CD8-positive, alpha-beta memory T cell (primary cell): Measurements from ENCODE around the gene TRPM3. TPM values are rescaled to one million over a fixed set of nuclear protein-coding genes. Genes with fewer than 3 reads are reported as not detected.

ENCODE experiments used
- CTCF ChIA-PET: fragments of 350-600 bp; sonication (Branson Sonifier 250); formaldehyde crosslinking; loops from one replicate; lab custom pipeline; 2021; ENCODE audit warnings: antibody characterized with exemption; lab: Charles Lee
- POLR2A ChIA-PET: fragments of 350-600 bp; sonication (Branson Sonifier 250); formaldehyde crosslinking; loops from one replicate; lab custom pipeline; 2021; ENCODE audit warnings: antibody characterized with exemption; lab: Charles Lee
- DNase-seq, 5 donors: peaks; one replicate each; pipeline versions ENCODE4 v3.0.0 to v3.0.0-alpha.2; 2020 to 2022; ENCODE audit warnings: mixed read lengths in 1 of 5
- H3K27ac ChIP-seq: one replicate; pipeline ENCODE4 v1.7.0; 2013; ENCODE audit warnings: low read depth, mild to moderate bottlenecking, low read length, moderate library complexity
- H3K27me3 ChIP-seq: 2 replicates; pipeline ENCODE4 v1.7.0; 2013; ENCODE audit warnings: low read length, mild to moderate bottlenecking; ENCODE audit not compliant: insufficient read depth, poor library complexity, severe bottlenecking
- H3K36me3 ChIP-seq: 2 replicates; pipeline ENCODE4 v1.7.0; 2013; ENCODE audit warnings: mild to moderate bottlenecking, low read length, moderate library complexity; ENCODE audit not compliant: insufficient read depth
- H3K4me1 ChIP-seq: 2 replicates; pipeline ENCODE4 v1.7.0; 2013; ENCODE audit warnings: mild to moderate bottlenecking, low read length, moderate library complexity; ENCODE audit not compliant: insufficient read depth
- H3K4me3 ChIP-seq: 2 replicates; pipeline ENCODE4 v1.7.0; 2013; ENCODE audit warnings: mild to moderate bottlenecking, low read length
- H3K9me3 ChIP-seq: 2 replicates; pipeline ENCODE4 v1.7.0; 2013; ENCODE audit warnings: mild to moderate bottlenecking, low read length
- H3K27ac Mint-ChIP-seq, 8 donors: one replicate each; pipeline ENCODE4 v1.8.0; 2020 to 2021; ENCODE audit warnings: mixed read lengths in 8 of 8, mild to moderate bottlenecking in 6 of 8, inconsistent platforms in 3 of 8, moderate library complexity in 3 of 8
- H3K27me3 Mint-ChIP-seq, 2 donors: one replicate each; pipeline ENCODE4 v1.8.0; 2020 to 2021; ENCODE audit warnings: mixed read lengths in 2 of 2, mild to moderate bottlenecking in 1 of 2, moderate library complexity in 1 of 2
- H3K36me3 Mint-ChIP-seq, 3 donors: one replicate each; pipeline ENCODE4 v1.8.0; 2020 to 2021; ENCODE audit warnings: mixed read lengths in 3 of 3, inconsistent platforms in 1 of 3, mild to moderate bottlenecking in 1 of 3
- H3K4me1 Mint-ChIP-seq, 3 donors: one replicate each; pipeline ENCODE4 v1.8.0; 2020 to 2021; ENCODE audit warnings: mixed read lengths in 3 of 3, inconsistent platforms in 1 of 3, mild to moderate bottlenecking in 1 of 3
- H3K4me3 Mint-ChIP-seq, 7 donors: one replicate each; pipeline ENCODE4 v1.8.0; 2020 to 2021; ENCODE audit warnings: mixed read lengths in 7 of 7, mild to moderate bottlenecking in 6 of 7, moderate library complexity in 4 of 7, inconsistent platforms in 2 of 7
- H3K9me3 Mint-ChIP-seq, 5 donors: one replicate each; pipeline ENCODE4 v1.8.0; 2020 to 2022; ENCODE audit warnings: mixed read lengths in 5 of 5, mild to moderate bottlenecking in 3 of 5, moderate library complexity in 2 of 5, inconsistent platforms in 1 of 5
- polyA plus RNA-seq: library from polyadenylated mRNA; unstranded; fragments of 300-500 nt; fragmentation: Illumina TruSeq; gene quantifications from one replicate; pipeline ENCODE4 v1.2.3, GENCODE V29; 2021
- total RNA-seq, 2 experiments: library from RNA; stranded (reverse); gene quantifications; one replicate each; pipeline ENCODE4 v1.2.3, GENCODE V29; 2021

TRPM3 gene
- total and polyA plus RNA-seq, 3 experiments from 2014 or later = not detected

GRCh38 chr9:71025728-71026127, 95.7 kb downstream of the TRPM3 start:
- CTCF ChIA-PET = no interaction called here
- Histone ChIP-seq H3K9me3 (no peaks in the 10 kb centered on the region), H3K4me1 (no peaks in the 10 kb centered on the region), H3K4me3 (no peak overlapping the region), H3K27me3 (no peaks in the 10 kb centered on the region), H3K27ac (no peak overlapping the region), H3K36me3 (no peaks in the 10 kb centered on the region)
- no peak for DNase-seq
- peaks cover 0 to 4% (median 0%) of the 10 kb centered on the region in 5 donors for H3K9me3 Mint-ChIP-seq
- no peaks in the 10 kb centered on the region for H3K36me3 Mint-ChIP-seq
- no peak overlapping the region for H3K27ac Mint-ChIP-seq
- H3K4me3 Mint-ChIP-seq = no peak overlapping the region
- H3K4me1 Mint-ChIP-seq = no peaks in the 10 kb centered on the region
- POLR2A ChIA-PET = no interaction called here
- no peaks in the 10 kb centered on the region for H3K27me3 Mint-ChIP-seq

GRCh38 chr9:71025201-71025600, 96.2 kb downstream of the TRPM3 start:
- peaks cover 0 to 4% (median 0%) of the 10 kb centered on the region in 5 donors for H3K9me3 Mint-ChIP-seq
- Histone ChIP-seq H3K27ac (no peak overlapping the region), H3K27me3 (no peaks in the 10 kb centered on the region), H3K9me3 (no peaks in the 10 kb centered on the region), H3K4me1 (no peaks in the 10 kb centered on the region), H3K4me3 (no peak overlapping the region), H3K36me3 (no peaks in the 10 kb centered on the region)
- H3K27me3 Mint-ChIP-seq = no peaks in the 10 kb centered on the region
- no peaks in the 10 kb centered on the region for H3K4me1 Mint-ChIP-seq
- no peak overlapping the region for H3K4me3 Mint-ChIP-seq
- no peak for DNase-seq
- H3K36me3 Mint-ChIP-seq = no peaks in the 10 kb centered on the region
- POLR2A ChIA-PET = no interaction called here
- H3K27ac Mint-ChIP-seq = no peak overlapping the region
- CTCF ChIA-PET = no interaction called here

GRCh38 chr9:71010258-71010657, 111.2 kb downstream of the TRPM3 start:
- POLR2A ChIA-PET = no interaction called here
- no peak overlapping the region for H3K27ac ChIP-seq

GRCh38 chr9:71005456-71005855, 116.0 kb downstream of the TRPM3 start:
- Mint-ChIP-seq H3K36me3 (no peaks in the 10 kb centered on the region), H3K27ac (no peak overlapping the region), H3K27me3 (peaks cover 0 to 6% of the 10 kb centered on the region in 2 donors), H3K9me3 (peaks cover 8 to 22% (median 15%) of the 10 kb centered on the region in 5 donors), H3K4me1 (no peaks in the 10 kb centered on the region), H3K4me3 (no peak overlapping the region)
- H3K27me3 ChIP-seq = no peaks in the 10 kb centered on the region
- ChIA-PET POLR2A (no interaction called here), CTCF (no interaction called here)
- H3K9me3 ChIP-seq = no peaks in the 10 kb centered on the region
- no peaks in the 10 kb centered on the region for H3K4me1 ChIP-seq
- H3K4me3 ChIP-seq = no peak overlapping the region
- H3K27ac ChIP-seq = no peak overlapping the region
- no peaks in the 10 kb centered on the region for H3K36me3 ChIP-seq
- no peak for DNase-seq

More at GRCh38 chr9:71010258-71010657, 111.2 kb downstream of the TRPM3 start:
- CTCF ChIA-PET = no interaction called here
- Histone ChIP-seq H3K36me3 (no peaks in the 10 kb centered on the region), H3K27me3 (no peaks in the 10 kb centered on the region), H3K4me3 (no peak overlapping the region), H3K4me1 (no peaks in the 10 kb centered on the region), H3K9me3 (no peaks in the 10 kb centered on the region)
- Mint-ChIP-seq H3K27ac (no peak overlapping the region), H3K36me3 (no peaks in the 10 kb centered on the region), H3K9me3 (peaks cover 4 to 11% (median 7%) of the 10 kb centered on the region in 5 donors), H3K27me3 (no peaks in the 10 kb centered on the region), H3K4me1 (no peaks in the 10 kb centered on the region), H3K4me3 (no peak overlapping the region)
- no peak for DNase-seq

GRCh38 chr9:71004196-71004595, 117.2 kb downstream of the TRPM3 start:
- no peak overlapping the region for H3K4me3 Mint-ChIP-seq
- POLR2A ChIA-PET = no interaction called here

GRCh38 chr9:71003346-71003745, 118.1 kb downstream of the TRPM3 start:
- peaks cover 8 to 22% (median 15%) of the 10 kb centered on the region in 5 donors for H3K9me3 Mint-ChIP-seq
- DNase-seq = no peak
- CTCF ChIA-PET = no interaction called here
- Histone ChIP-seq H3K36me3 (no peaks in the 10 kb centered on the region), H3K4me3 (no peak overlapping the region), H3K9me3 (no peaks in the 10 kb centered on the region), H3K27ac (no peak overlapping the region), H3K4me1 (no peaks in the 10 kb centered on the region), H3K27me3 (no peaks in the 10 kb centered on the region)
- H3K27me3 Mint-ChIP-seq = peaks cover 0 to 6% of the 10 kb centered on the region in 2 donors
- H3K4me1 Mint-ChIP-seq = no peaks in the 10 kb centered on the region
- no peak overlapping the region for H3K4me3 Mint-ChIP-seq
- no peaks in the 10 kb centered on the region for H3K36me3 Mint-ChIP-seq
- POLR2A ChIA-PET = no interaction called here
- no peak overlapping the region for H3K27ac Mint-ChIP-seq

More at GRCh38 chr9:71004196-71004595, 117.2 kb downstream of the TRPM3 start:
- H3K27me3 Mint-ChIP-seq = peaks cover 0 to 6% of the 10 kb centered on the region in 2 donors
- CTCF ChIA-PET = no interaction called here
- no peaks in the 10 kb centered on the region for H3K27me3 ChIP-seq
- H3K36me3 Mint-ChIP-seq = no peaks in the 10 kb centered on the region
- no peak overlapping the region for H3K27ac Mint-ChIP-seq
- H3K4me1 Mint-ChIP-seq = no peaks in the 10 kb centered on the region
- DNase-seq = no peak
- no peaks in the 10 kb centered on the region for H3K9me3 ChIP-seq
- no peak overlapping the region for H3K27ac ChIP-seq
- H3K4me1 ChIP-seq = no peaks in the 10 kb centered on the region
- no peak overlapping the region for H3K4me3 ChIP-seq
- H3K36me3 ChIP-seq = no peaks in the 10 kb centered on the region
- H3K9me3 Mint-ChIP-seq = peaks cover 8 to 22% (median 15%) of the 10 kb centered on the region in 5 donors

- H3K4me3 ChIP-seq = no peak overlapping the region
- ChIA-PET POLR2A (no interaction called here), CTCF (no interaction called here)
- peaks cover 0 to 10% of the 10 kb centered on the region in 2 donors for H3K27me3 Mint-ChIP-seq
- DNase-seq = peak in 1 of 5 donors; percentile 0
- H3K4me3 Mint-ChIP-seq = no peak overlapping the region
- no peaks in the 10 kb centered on the region for H3K36me3 ChIP-seq
- no peak overlapping the region for H3K27ac ChIP-seq
- H3K36me3 Mint-ChIP-seq = no peaks in the 10 kb centered on the region
- peaks cover 8 to 22% (median 17%) of the 10 kb centered on the region in 5 donors for H3K9me3 Mint-ChIP-seq
- no peaks in the 10 kb centered on the region for H3K4me1 ChIP-seq
- H3K9me3 ChIP-seq = no peaks in the 10 kb centered on the region
- H3K4me1 Mint-ChIP-seq = no peaks in the 10 kb centered on the region
- no peaks in the 10 kb centered on the region for H3K27me3 ChIP-seq
- H3K27ac Mint-ChIP-seq = no peak overlapping the region
Measured at GRCh38 chr9:71001780-71002386, 119.5 kb downstream of the TRPM3 start.

- Mint-ChIP-seq H3K27me3 (peaks cover 0 to 10% of the 10 kb centered on the region in 2 donors), H3K27ac (no peak overlapping the region), H3K4me1 (no peaks in the 10 kb centered on the region), H3K4me3 (no peak overlapping the region), H3K9me3 (peaks cover 0 to 5% (median 1%) of the 10 kb centered on the region in 5 donors), H3K36me3 (no peaks in the 10 kb centered on the region)
- ChIA-PET POLR2A (no interaction called here), CTCF (no interaction called here)
- H3K27me3 ChIP-seq = no peaks in the 10 kb centered on the region
- H3K27ac ChIP-seq = no peak overlapping the region
- H3K36me3 ChIP-seq = no peaks in the 10 kb centered on the region
- no peaks in the 10 kb centered on the region for H3K4me1 ChIP-seq
- no peaks in the 10 kb centered on the region for H3K9me3 ChIP-seq
- no peak for DNase-seq
- H3K4me3 ChIP-seq = no peak overlapping the region
Measured at GRCh38 chr9:70998962-70999361, 122.5 kb downstream of the TRPM3 start.
